GM12878 (cell line): Measurements from ENCODE around the gene CASP3. TPM values are rescaled to one million over a fixed set of nuclear protein-coding genes. Genes with fewer than 3 reads are reported as not detected.

Experiments used
- ATAC-seq: fragments of 200-7000 bp; cut with Tn5 transposase; 3 replicates; pipeline ENCODE4 v1.9.1; 2020; ENCODE audit warnings: mild to moderate bottlenecking, moderate library complexity
- BruUV-seq: library from RNA; stranded (reverse); fragments of 400-500 nt; replicated peaks from 2 replicates; lab custom pipeline; 2021; lab: Mats Ljungman, UMichigan
- CTCF ChIA-PET: fragments of 300-600 bp; sonication (Branson Sonifier 250); formaldehyde crosslinking; extraction: SDS; loops from one replicate; lab custom pipeline; 2021; ENCODE audit warnings: inconsistent platforms; lab: Yijun Ruan, JAX
- POLR2A ChIA-PET: fragments of 350-600 bp; formaldehyde crosslinking; extraction: SDS; loops from one replicate; lab custom pipeline; 2021; ENCODE audit warnings: inconsistent platforms; lab: Charles Lee
- RAD21 ChIA-PET: fragments of 300-600 bp; sonication (Branson Sonifier 250); formaldehyde crosslinking; loops from one replicate; lab custom pipeline; 2023; ENCODE audit warnings: antibody characterized with exemption; ENCODE audit not compliant: unreplicated experiment; lab: Charles Lee
- SMC1A ChIA-PET: fragments of 300-600 bp; sonication (Branson Sonifier 250); formaldehyde crosslinking; loops from one replicate; lab custom pipeline; 2023; ENCODE audit not compliant: unreplicated experiment, uncharacterized antibody; lab: Charles Lee
- DNase-seq: peaks from one replicate; pipeline ENCODE4 v3.0.0-alpha.2; 2011; ENCODE audit warnings: low read depth, low spot score
- FAIRE-seq: peaks from 3 replicates; lab custom pipeline; 2011; peaks lifted over from hg19 to GRCh38; lab: Jason Lieb, UNC
- H2AFZ ChIP-seq: 2 replicates; pipeline ENCODE4 v1.6.0; 2011; ENCODE audit warnings: low read depth, low read length, control low read depth; ENCODE audit not compliant: control insufficient read depth
- H3K27ac ChIP-seq: 2 replicates; pipeline ENCODE4 v1.5.1; 2011; ENCODE audit warnings: control low read depth; ENCODE audit not compliant: control insufficient read depth, insufficient read depth
- H3K27me3 ChIP-seq, 2 experiments: replicated peaks in 1 of 2; 2 replicates each; pipeline versions ENCODE4 v1.6.0 to v1.6.1; 2011; ENCODE audit warnings: low read length in 1 of 2; ENCODE audit not compliant: control insufficient read depth in 2 of 2, insufficient read depth in 2 of 2
- H3K36me3 ChIP-seq, 2 experiments: 2 replicates each; pipeline ENCODE4 v1.5.1; 2011; ENCODE audit warnings: low read length in 1 of 2; ENCODE audit not compliant: control insufficient read depth in 2 of 2, insufficient read depth in 2 of 2
- H3K4me1 ChIP-seq: 2 replicates; pipeline ENCODE4 v1.6.1; 2011; ENCODE audit warnings: mild to moderate bottlenecking, low read length, moderate library complexity, mixed read lengths; ENCODE audit not compliant: control insufficient read depth, insufficient read depth
- H3K4me2 ChIP-seq: 2 replicates; pipeline ENCODE4 v1.6.0; 2011; ENCODE audit warnings: control low read depth; ENCODE audit not compliant: control insufficient read depth, insufficient read depth
- H3K4me3 ChIP-seq: fragments of 200-600 bp; sonication (generic); 2 replicates; pipeline ENCODE4 v1.5.1; 2016
- H3K79me2 ChIP-seq: 2 replicates; pipeline ENCODE4 v1.6.0; 2011; ENCODE audit warnings: low read length; ENCODE audit not compliant: control insufficient read depth, insufficient read depth
- H3K9ac ChIP-seq: 2 replicates; pipeline ENCODE4 v1.8.0; 2011; ENCODE audit warnings: low read length, control low read depth, mixed read lengths; ENCODE audit not compliant: control insufficient read depth, insufficient read depth
- H3K9me3 ChIP-seq: replicated peaks from 3 replicates; pipeline ENCODE4 v1.5.1; 2011; ENCODE audit warnings: mild to moderate bottlenecking, low read length; ENCODE audit not compliant: control insufficient read depth, insufficient read depth
- H4K20me1 ChIP-seq: 2 replicates; pipeline ENCODE4 v1.6.0; 2011; ENCODE audit not compliant: control insufficient read depth, insufficient read depth
- CEBPB ChIP-seq, 2 experiments: fragments of 150-350 bp in 1 of 2; IDR thresholded peaks; 2 replicates each; pipeline ENCODE4 v1.6.1; 2012 to 2014; ENCODE audit warnings: low read depth in 2 of 2, low read length in 2 of 2, borderline replicate concordance in 1 of 2, inconsistent platforms in 1 of 2
- CHD1 ChIP-seq: IDR thresholded peaks from 2 replicates; pipeline ENCODE4 v1.6.1; 2012; ENCODE audit warnings: low read depth, low read length, improper control_type of control experiment
- MEF2B ChIP-seq: fragments of 450-650 bp; IDR thresholded peaks from 2 replicates; pipeline ENCODE4 v1.6.1; 2018; ENCODE audit warnings: mild to moderate bottlenecking, moderate library complexity; ENCODE audit not compliant: partially characterized antibody, poor library complexity, severe bottlenecking
- PML ChIP-seq: IDR thresholded peaks from 2 replicates; pipeline ENCODE4 v1.6.1; 2012; ENCODE audit warnings: low read length, inconsistent platforms
- POLR2A ChIP-seq: IDR thresholded peaks from 2 replicates; pipeline ENCODE4 v1.6.1; 2011; ENCODE audit warnings: low read depth, mild to moderate bottlenecking, low read length
- RELA ChIP-seq: fragments of 450-650 bp; IDR thresholded peaks from 2 replicates; pipeline ENCODE4 v1.8.0; 2014; ENCODE audit warnings: borderline replicate concordance; ENCODE audit not compliant: partially characterized antibody
- SUZ12 ChIP-seq: fragments of 200-600 bp; sonication (generic); IDR thresholded peaks from one replicate; pipeline ENCODE4 v1.6.1; 2018; ENCODE audit warnings: antibody characterized with exemption, mild to moderate bottlenecking; ENCODE audit not compliant: unreplicated experiment
- YBX1 ChIP-seq: fragments of 450-650 bp; IDR thresholded peaks from 2 replicates; pipeline ENCODE4 v1.6.1; 2016; ENCODE audit warnings: antibody characterized with exemption
- WGBS: methylation state at CpG from one replicate; pipeline ENCODE4 v1.1.6; 2016; ENCODE audit warnings: low lambda C conversion rate; ENCODE audit not compliant: insufficient replicate concordance, insufficient coverage; ENCODE audit errors: missing lambda C conversion rate; 5-methylcytosine and 5-hydroxymethylcytosine counted together
- in situ Hi-C: fragments of 300-500 bp; cut with MboI; formaldehyde crosslinking; loops from 9 replicates; pipeline ENCODE4 v1.14.3; 2018; ENCODE audit warnings: mixed read lengths
- intact Hi-C: fragments of 100-400 bp; cut with micrococcal nuclease; formaldehyde crosslinking; loops from one replicate; pipeline ENCODE4 v1.14.2; 2022; ENCODE audit not compliant: unreplicated experiment
- polyA plus RNA-seq, 11 experiments: library from polyadenylated mRNA; depleted of rRNA in 4 of 11; unstranded in 6 of 11; stranded (reverse) in 5 of 11; fragments of >200 nt; fragmentation: Nextera tagmentation in 4 of 11; fragmentation: Illumina TruSeq in 1 of 11; extraction: Ambion mirVana in 4 of 11; extraction: Trizol in 1 of 11; gene quantifications; 1 replicate in 1 of 11; 2 replicates in 10 of 11; pipeline versions ENCODE4 v1.2.1 to v1.2.3, GENCODE V29; 2011 to 2016; ENCODE audit warnings: inconsistent platforms in 2 of 11, missing spikeins in 2 of 11, low read depth in 1 of 11
- total RNA-seq, 4 experiments: library from RNA; depleted of rRNA in 3 of 4; stranded (reverse); fragments of >200 nt in 3 of 4; fragmentation: Illumina TruSeq in 1 of 4; extraction: Trizol in 1 of 4; gene quantifications; 2 replicates each; pipeline versions ENCODE4 v1.2.1 to v1.2.3, GENCODE V29; 2013 to 2021
- TF ChIP-seq, protein P1 (sequence below), 3 experiments: IDR thresholded peaks in 2 of 3; conservative IDR thresholded peaks in 1 of 3; 2 replicates each; pipeline ENCODE4 v1.5.1; 2011; ENCODE audit warnings: low read depth in 3 of 3, low read length in 3 of 3, mild to moderate bottlenecking in 3 of 3, control low read depth in 2 of 3, moderate library complexity in 2 of 3, inconsistent platforms in 1 of 3, mixed read lengths in 1 of 3; ENCODE audit not compliant: control insufficient read depth in 2 of 3, insufficient read depth in 1 of 3; ENCODE audit errors: extremely low read depth in 1 of 3
- TF ChIP-seq, protein P2 (sequence below): IDR thresholded peaks from 2 replicates; pipeline ENCODE4 v1.6.1; 2012; ENCODE audit warnings: low read depth, low read length, improper control_type of control experiment

Gene CASP3
- total and polyA plus RNA-seq, 10 of the 15 experiments (the other 5 are each of a cell fraction or from before 2014, with no cell fraction given), result 50.0 to 194 (median 74.4) TPM

DNA sequence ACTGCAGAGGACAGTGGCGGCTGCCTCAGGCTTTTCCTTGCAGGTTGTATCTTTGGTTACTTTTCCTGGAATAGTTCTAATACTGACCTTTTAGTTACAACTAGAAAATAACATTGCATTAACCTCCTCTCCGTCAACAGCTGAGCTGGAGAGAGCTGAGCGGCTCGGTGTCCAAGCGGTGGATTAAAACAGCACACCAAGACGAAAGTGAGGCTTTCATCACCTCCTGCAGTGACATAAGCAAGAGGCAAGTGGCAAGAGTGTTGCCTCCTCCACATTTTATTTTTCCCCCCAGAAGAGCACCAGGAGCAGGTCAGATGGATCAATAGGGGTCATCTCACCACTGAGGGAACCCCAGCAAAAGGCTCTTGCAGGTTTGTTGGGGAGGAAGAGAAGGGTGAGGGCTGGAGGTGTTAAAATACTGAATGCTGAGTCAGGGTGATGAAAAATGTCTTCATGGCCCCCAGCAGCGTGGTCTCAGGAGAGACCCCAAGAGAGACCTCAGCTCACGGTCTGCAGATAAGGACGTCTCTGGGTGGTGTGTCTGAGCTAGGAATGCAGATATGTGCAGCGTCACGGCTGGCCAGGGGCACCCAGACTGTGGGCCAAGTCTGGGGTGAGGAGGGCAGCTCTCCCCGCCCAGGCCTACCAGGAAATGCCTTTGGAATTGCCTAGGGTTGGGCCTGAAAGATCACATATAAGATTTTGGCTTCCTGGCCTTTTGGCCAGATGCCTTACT is 50.3 kb downstream of the CASP3 start:
- no peak for TF ChIP-seq MEF2B
- TF ChIP-seq POLR2A, result no peak
- TF ChIP-seq RELA, result no peak
- TF ChIP-seq CHD1, result no peak
- no peak for TF ChIP-seq PML
- no peak for TF ChIP-seq YBX1
- SMC1A ChIA-PET, result interaction anchor here (1.0 kb wide), 1 partner anchor 10 kb away, joined by 4 read pairs; no protein-coding TSS in a partner anchor
- FAIRE-seq, result no peak

DNA sequence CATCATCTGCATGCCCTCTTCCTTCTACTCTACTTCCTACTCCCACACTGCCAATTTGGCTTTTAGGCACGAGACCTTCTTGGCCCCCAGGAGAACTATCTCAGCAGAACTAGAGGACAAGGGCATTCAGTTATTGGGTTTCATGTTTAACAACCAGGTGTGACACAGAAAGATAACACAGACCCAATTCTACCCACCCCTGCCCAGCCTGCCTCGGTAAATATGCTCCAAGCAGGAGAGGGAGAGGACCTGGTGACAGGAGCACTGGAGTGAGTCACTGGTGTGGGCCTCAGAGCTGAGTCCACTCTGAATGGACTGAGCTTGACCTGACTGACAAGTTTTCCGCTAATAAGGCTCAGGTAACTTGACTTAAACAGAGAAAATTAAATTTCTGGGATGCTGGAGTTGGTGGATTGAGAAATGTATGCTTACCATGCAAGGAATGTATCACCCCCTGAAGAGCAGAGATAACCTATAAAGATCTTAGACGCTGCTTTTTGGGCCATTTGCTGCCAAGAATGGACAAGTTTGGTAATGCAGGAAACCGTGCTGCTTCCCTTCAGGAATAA is 52.5 kb downstream of the CASP3 start:
- no peak overlapping the region for H3K4me3 ChIP-seq
- no peaks in the 10 kb centered on the region for H3K4me1 ChIP-seq
- H3K79me2 ChIP-seq, result no peaks in the 10 kb centered on the region
- ATAC-seq, result no peak
- H3K27ac ChIP-seq, result no peak overlapping the region
- ChIA-PET CTCF (no interaction called here), RAD21 (interaction anchor here (0.6 to 0.8 kb wide), 2 partner anchors 11 to 103 kb away, joined by 3 read pairs; no protein-coding TSS in a partner anchor), POLR2A (interaction anchor here (0.6 kb wide), 3 partner anchors 11 to 1207 kb away, joined by 4 to 5 read pairs (median 4); no protein-coding TSS in a partner anchor), SMC1A (no interaction called here)
- no peak for DNase-seq
- H3K4me2 ChIP-seq, result no peak overlapping the region
- in situ Hi-C loops (loop anchor here (10.0 kb wide), 1 partner anchor 58 kb away; no protein-coding TSS in a partner anchor), intact Hi-C loops (no loop called here)
- H3K36me3 ChIP-seq, result no peaks in the 10 kb centered on the region
- BruUV-seq, result no TSS peak
- H4K20me1 ChIP-seq, result no peaks in the 10 kb centered on the region
- FAIRE-seq, result no peak
- no peak overlapping the region for H3K9ac ChIP-seq
- WGBS, result 45% methylated on average over 5 of the region's 5 CpGs
- no peaks in the 10 kb centered on the region; a peak in 1 of 4 replicates for H3K27me3 ChIP-seq
- no peaks in the 10 kb centered on the region for H3K9me3 ChIP-seq
- no peak overlapping the region for H2AFZ ChIP-seq
- TF ChIP-seq CEBPB (IDR thresholded peaks at IDR 0.05; ENCODE audit: borderline replicate concordance in 1 of 2, low read depth in 2 of 2, low read length in 2 of 2) (no peak), SUZ12 (no peak)
- TF ChIP-seq, protein P1, sequence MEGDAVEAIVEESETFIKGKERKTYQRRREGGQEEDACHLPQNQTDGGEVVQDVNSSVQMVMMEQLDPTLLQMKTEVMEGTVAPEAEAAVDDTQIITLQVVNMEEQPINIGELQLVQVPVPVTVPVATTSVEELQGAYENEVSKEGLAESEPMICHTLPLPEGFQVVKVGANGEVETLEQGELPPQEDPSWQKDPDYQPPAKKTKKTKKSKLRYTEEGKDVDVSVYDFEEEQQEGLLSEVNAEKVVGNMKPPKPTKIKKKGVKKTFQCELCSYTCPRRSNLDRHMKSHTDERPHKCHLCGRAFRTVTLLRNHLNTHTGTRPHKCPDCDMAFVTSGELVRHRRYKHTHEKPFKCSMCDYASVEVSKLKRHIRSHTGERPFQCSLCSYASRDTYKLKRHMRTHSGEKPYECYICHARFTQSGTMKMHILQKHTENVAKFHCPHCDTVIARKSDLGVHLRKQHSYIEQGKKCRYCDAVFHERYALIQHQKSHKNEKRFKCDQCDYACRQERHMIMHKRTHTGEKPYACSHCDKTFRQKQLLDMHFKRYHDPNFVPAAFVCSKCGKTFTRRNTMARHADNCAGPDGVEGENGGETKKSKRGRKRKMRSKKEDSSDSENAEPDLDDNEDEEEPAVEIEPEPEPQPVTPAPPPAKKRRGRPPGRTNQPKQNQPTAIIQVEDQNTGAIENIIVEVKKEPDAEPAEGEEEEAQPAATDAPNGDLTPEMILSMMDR (IDR thresholded peaks at IDR 0.05 in 2 of 3, conservative IDR thresholded peaks at IDR 0.05 in 1 of 3; ENCODE audit: control insufficient read depth in 2 of 3, extremely low read depth in 1 of 3, insufficient read depth in 1 of 3, low read depth in 3 of 3, low read length in 3 of 3), result no peak
- TF ChIP-seq, protein P2, sequence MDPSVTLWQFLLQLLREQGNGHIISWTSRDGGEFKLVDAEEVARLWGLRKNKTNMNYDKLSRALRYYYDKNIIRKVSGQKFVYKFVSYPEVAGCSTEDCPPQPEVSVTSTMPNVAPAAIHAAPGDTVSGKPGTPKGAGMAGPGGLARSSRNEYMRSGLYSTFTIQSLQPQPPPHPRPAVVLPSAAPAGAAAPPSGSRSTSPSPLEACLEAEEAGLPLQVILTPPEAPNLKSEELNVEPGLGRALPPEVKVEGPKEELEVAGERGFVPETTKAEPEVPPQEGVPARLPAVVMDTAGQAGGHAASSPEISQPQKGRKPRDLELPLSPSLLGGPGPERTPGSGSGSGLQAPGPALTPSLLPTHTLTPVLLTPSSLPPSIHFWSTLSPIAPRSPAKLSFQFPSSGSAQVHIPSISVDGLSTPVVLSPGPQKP, result no peak

More for the DNA sequence above, 50.3 kb downstream of the CASP3 start:
- Histone ChIP-seq H3K4me1 (no peaks in the 10 kb centered on the region), H3K4me2 (no peak overlapping the region), H3K36me3 (no peaks in the 10 kb centered on the region), H4K20me1 (no peaks in the 10 kb centered on the region), H2AFZ (no peak overlapping the region), H3K27ac (no peak overlapping the region), H3K79me2 (no peaks in the 10 kb centered on the region), H3K9me3 (no peaks in the 10 kb centered on the region), H3K9ac (no peak overlapping the region), H3K4me3 (no peak overlapping the region), H3K27me3 (no peaks in the 10 kb centered on the region; a peak in 1 of 4 replicates)
- DNase-seq, result no peak
- ChIA-PET RAD21 (interaction anchor here (0.6 kb wide), 1 partner anchor 9 kb away, joined by 3 read pairs; no protein-coding TSS in a partner anchor), CTCF (no interaction called here), POLR2A (no interaction called here)
- in situ Hi-C loops, result loop anchor here (10.0 kb wide), 1 partner anchor 56 kb away; no protein-coding TSS in a partner anchor
- ATAC-seq, result no peak
- no TSS peak for BruUV-seq
- WGBS, result 53% methylated on average over 12 of the region's 12 CpGs
- intact Hi-C loops, result no loop called here
